ENCODE results near the gene ZNF507. TPM values are rescaled to one million over a fixed set of nuclear protein-coding genes. Genes with fewer than 3 reads are reported as not detected.

The ZNF507 gene
- total and polyA plus RNA-seq, 2 of the 8 experiments (the other 6 are each of a cell fraction or from before 2014, with no cell fraction given) = 8.6 to 28.8 TPM

- TF ChIP-seq ASH2L (IDR thresholded peaks at IDR 0.05; ENCODE audit: low read length) (no peak), POLR2AphosphoS5 (IDR thresholded peaks at IDR 0.05; ENCODE audit: low read depth, low read length) (no peak), RFX5 (IDR thresholded peaks at IDR 0.05; ENCODE audit: borderline replicate concordance, low read depth, low read length) (no peak), CBX8 (IDR thresholded peaks at IDR 0.05; ENCODE audit: borderline replicate concordance, low read depth, low read length) (no peak), SRF (IDR thresholded peaks at IDR 0.05; ENCODE audit: low read depth, low read length) (no peak)
Measured at GRCh38 chr19:32362318-32362691, 16.9 kb downstream of the ZNF507 start (continued).
